Loucy (cell line): ENCODE data around the gene ELOF1.
A peak's percentile ranks its signal among the peaks of the same experiment; 100 is the strongest.

Experiments
- H2AFZ ChIP-seq: fragments of 200-600 bp; sonication (generic); 2 replicates; pipeline ENCODE4 v1.6.0; 2016; ENCODE audit warnings: antibody characterized with exemption, mild to moderate bottlenecking, low read length, moderate library complexity
- H3F3A ChIP-seq: fragments of 200-600 bp; 2 replicates; pipeline ENCODE4 v1.6.0; 2016; ENCODE audit warnings: antibody characterized with exemption, low read depth, mild to moderate bottlenecking
- H3K27me3 ChIP-seq: fragments of 200-600 bp; sonication (generic); 2 replicates; pipeline ENCODE4 v1.6.1; 2014; ENCODE audit warnings: low read length, mild to moderate bottlenecking; ENCODE audit not compliant: insufficient read depth, poor library complexity, severe bottlenecking
- H3K36me3 ChIP-seq: fragments of 200-600 bp; sonication (generic); 2 replicates; pipeline ENCODE4 v1.6.1; 2016; ENCODE audit warnings: low read length; ENCODE audit not compliant: insufficient read depth
- H3K4me1 ChIP-seq: fragments of 200-600 bp; sonication (generic); 2 replicates; pipeline ENCODE4 v1.5.1; 2014; ENCODE audit warnings: low read length, mild to moderate bottlenecking; ENCODE audit not compliant: insufficient read depth, poor library complexity, severe bottlenecking
- H3K4me2 ChIP-seq: fragments of 200-600 bp; sonication (generic); 2 replicates; pipeline ENCODE4 v1.6.0; 2014; ENCODE audit warnings: antibody characterized with exemption, low read length, low read depth, mild to moderate bottlenecking; ENCODE audit not compliant: poor library complexity, severe bottlenecking
- H3K4me3 ChIP-seq: fragments of 200-600 bp; sonication (generic); 2 replicates; pipeline ENCODE4 v1.5.1; 2014; ENCODE audit warnings: low read length, mild to moderate bottlenecking, mixed read lengths; ENCODE audit not compliant: poor library complexity, severe bottlenecking
- H3K79me2 ChIP-seq: fragments of 200-600 bp; sonication (generic); 2 replicates; pipeline ENCODE4 v1.6.1; 2014; ENCODE audit warnings: low read length; ENCODE audit not compliant: insufficient read depth
- H3K9ac ChIP-seq: fragments of 200-600 bp; sonication (generic); 2 replicates; pipeline ENCODE4 v1.6.0; 2014; ENCODE audit warnings: mild to moderate bottlenecking, low read depth, low read length, moderate library complexity; ENCODE audit not compliant: poor library complexity, severe bottlenecking
- H3K9me2 ChIP-seq: fragments of 200-600 bp; sonication (generic); replicated peaks from 2 replicates; pipeline ENCODE4 v1.6.1; 2016; ENCODE audit warnings: low read depth, low read length, mixed read lengths
- H3K9me3 ChIP-seq: fragments of 200-600 bp; sonication (generic); 2 replicates; pipeline ENCODE4 v1.6.1; 2014; ENCODE audit warnings: mild to moderate bottlenecking, antibody characterized with exemption, low read length, low read depth; ENCODE audit not compliant: insufficient read depth
- H4K20me1 ChIP-seq: fragments of 200-600 bp; sonication (generic); 2 replicates; pipeline ENCODE4 v1.6.0; 2014; ENCODE audit warnings: antibody characterized with exemption, low read length, mild to moderate bottlenecking; ENCODE audit not compliant: insufficient read depth, poor library complexity, severe bottlenecking
- CTCF ChIP-seq: fragments of 200-600 bp; sonication (generic); conservative IDR thresholded peaks from 2 replicates; pipeline ENCODE4 v1.5.1; 2014; ENCODE audit warnings: mild to moderate bottlenecking, antibody characterized with exemption, low read length
- EZH2phosphoT487 ChIP-seq: fragments of 200-600 bp; IDR thresholded peaks from 2 replicates; pipeline ENCODE4 v1.6.1; 2018; ENCODE audit warnings: antibody characterized with exemption, mild to moderate bottlenecking, moderate library complexity, borderline replicate concordance

The ELOF1 gene

GRCh38 chr19:11598746-11599145 is 39.7 kb upstream of the ELOF1 start:
- Histone ChIP-seq H3F3A (no peaks in the 10 kb centered on the region), H3K9me2 (no peaks in the 10 kb centered on the region), H3K27me3 (no peaks in the 10 kb centered on the region), H3K36me3 (no peaks in the 10 kb centered on the region), H3K79me2 (peaks cover 61% of the 10 kb centered on the region), H3K4me3 (peak overlapping the region; percentile 90), H3K4me2 (peak overlapping the region; percentile 95), H3K9me3 (no peaks in the 10 kb centered on the region), H2AFZ (no peak overlapping the region), H3K4me1 (peaks cover 29% of the 10 kb centered on the region), H3K9ac (peak overlapping the region; percentile 91), H4K20me1 (peaks cover 46% of the 10 kb centered on the region)
- no peak for TF ChIP-seq EZH2phosphoT487
- TF ChIP-seq CTCF, result no peak

GRCh38 chr19:11598103-11598483 is 39.1 kb upstream of the ELOF1 start:
- H3K9me3 ChIP-seq, result no peaks in the 10 kb centered on the region
- peaks cover 35% of the 10 kb centered on the region for H3K4me1 ChIP-seq
- peaks cover 46% of the 10 kb centered on the region for H4K20me1 ChIP-seq
- H3K9ac ChIP-seq, result peak overlapping the region; percentile 91
- peak overlapping the region; percentile 95 for H3K4me2 ChIP-seq
- peaks cover 55% of the 10 kb centered on the region for H3K79me2 ChIP-seq
- H3F3A ChIP-seq, result no peaks in the 10 kb centered on the region
- H3K4me3 ChIP-seq, result peak overlapping the region; percentile 90
- no peaks in the 10 kb centered on the region for H3K36me3 ChIP-seq
- H3K27me3 ChIP-seq, result no peaks in the 10 kb centered on the region
- no peaks in the 10 kb centered on the region for H3K9me2 ChIP-seq
- H2AFZ ChIP-seq, result peak overlapping the region; percentile 78; the same call in 1 of the 2 replicates
- TF ChIP-seq CTCF (no peak), EZH2phosphoT487 (no peak)

- no peaks in the 10 kb centered on the region for H3K9me2 ChIP-seq
- H3K36me3 ChIP-seq, result no peaks in the 10 kb centered on the region
- no peaks in the 10 kb centered on the region for H3F3A ChIP-seq
- H3K9me3 ChIP-seq, result no peaks in the 10 kb centered on the region
- TF ChIP-seq EZH2phosphoT487 (no peak), CTCF (no peak; the same call in 1 of the 2 replicates)
- H3K4me3 ChIP-seq, result peak within 1 kb of the TSS; percentile 90
- H3K9ac ChIP-seq, result peak within 1 kb of the TSS; percentile 91
- H3K4me2 ChIP-seq, result peak within 1 kb of the TSS; percentile 95
- H4K20me1 ChIP-seq, result peaks cover 44% of the 10 kb centered on the region
- peak within 1 kb of the TSS; percentile 85 for H2AFZ ChIP-seq
- peaks cover 50% of the 10 kb centered on the region for H3K79me2 ChIP-seq
- no peaks in the 10 kb centered on the region for H3K27me3 ChIP-seq
- H3K4me1 ChIP-seq, result peaks cover 39% of the 10 kb centered on the region
These were observed 38.4 kb upstream of the ELOF1 start, which contains the start of gene ZNF627 for GRCh38 chr19:11597202-11598102. ZNF627 (plus strand) TSS chr19:11597483; CDS start chr19:11597628, 145 bp downstream.
